Activated T-cell treated with anti-CD3 and anti-CD28 coated beads, Interleukin-2, amount 50 U/mL, for 24 hours (primary cell): ENCODE results near the gene ZNF548.
A peak's percentile ranks its signal among the peaks of the same experiment; 100 is the strongest.
"Not testable (repeated sequence)": the region's sequence is repeated elsewhere in the genome, so short reads cannot be mapped to it uniquely, and the experiment has no call there.

ENCODE experiments used
- DNase-seq: peaks from one replicate; pipeline ENCODE4 v3.0.0-alpha.2; 2020
- H3K27ac Mint-ChIP-seq: 2 replicates; pipeline ENCODE4 v1.8.0; 2020; ENCODE audit warnings: mild to moderate bottlenecking, mixed read lengths
- H3K27me3 Mint-ChIP-seq: 2 replicates; pipeline ENCODE4 v1.8.0; 2020; ENCODE audit warnings: mixed read lengths
- H3K36me3 Mint-ChIP-seq: 2 replicates; pipeline ENCODE4 v1.8.0; 2020; ENCODE audit warnings: low read depth, mixed read lengths
- H3K4me1 Mint-ChIP-seq: 2 replicates; pipeline ENCODE4 v1.8.0; 2020; ENCODE audit warnings: low read depth, mixed read lengths
- H3K4me3 Mint-ChIP-seq: 2 replicates; pipeline ENCODE4 v1.8.0; 2020; ENCODE audit warnings: mild to moderate bottlenecking, moderate library complexity, mixed read lengths
- H3K9me3 Mint-ChIP-seq: 2 replicates; pipeline ENCODE4 v1.8.0; 2020; ENCODE audit warnings: mixed read lengths

ZNF548 gene

GRCh38 chr19:57374647-57375046 lies 15.0 kb upstream of the ZNF548 start:
- H3K4me3 Mint-ChIP-seq, H3K27me3 Mint-ChIP-seq, H3K27ac Mint-ChIP-seq, H3K4me1 Mint-ChIP-seq, DNase-seq: not testable (repeated sequence)
- H3K9me3 Mint-ChIP-seq = peaks cover 72% of the 10 kb centered on the region
- peaks cover 98% of the 10 kb centered on the region for H3K36me3 Mint-ChIP-seq

- H3K9me3 Mint-ChIP-seq = peaks cover 79% of the 10 kb centered on the region
These were observed 13.5 kb upstream of the ZNF548 start for GRCh38 chr19:57376151-57376550.

DNA sequence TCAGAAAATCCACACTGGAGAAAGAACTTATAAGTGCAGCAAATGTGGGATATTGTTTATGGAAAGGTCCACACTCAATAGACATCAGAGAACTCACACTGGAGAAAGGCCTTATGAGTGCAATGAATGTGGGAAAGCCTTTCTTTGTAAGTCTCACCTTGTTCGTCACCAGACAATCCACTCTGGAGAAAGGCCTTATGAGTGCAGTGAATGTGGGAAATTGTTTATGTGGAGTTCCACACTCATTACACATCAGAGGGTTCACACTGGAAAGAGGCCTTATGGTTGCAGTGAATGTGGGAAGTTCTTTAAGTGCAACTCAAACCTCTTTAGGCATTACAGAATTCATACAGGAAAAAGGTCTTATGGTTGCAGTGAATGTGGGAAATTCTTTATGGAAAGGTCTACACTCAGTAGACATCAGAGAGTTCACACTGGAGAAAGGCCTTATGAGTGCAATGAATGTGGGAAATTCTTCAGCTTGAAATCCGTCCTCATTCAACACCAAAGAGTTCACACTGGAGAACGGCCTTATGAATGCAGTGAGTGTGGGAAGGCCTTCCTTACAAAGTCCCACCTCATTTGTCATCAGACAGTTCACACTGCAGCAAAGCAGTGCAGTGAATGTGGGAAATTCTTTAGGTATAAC lies 12.0 kb upstream of the ZNF548 start:
- peaks cover 69% of the 10 kb centered on the region for H3K9me3 Mint-ChIP-seq
- no peak overlapping the region for H3K4me3 Mint-ChIP-seq

More at GRCh38 chr19:57376151-57376550, 13.5 kb upstream of the ZNF548 start:
- Mint-ChIP-seq H3K4me3 (no peak overlapping the region), H3K27me3 (no peaks in the 10 kb centered on the region), H3K27ac (no peak overlapping the region), H3K36me3 (peaks cover 95% of the 10 kb centered on the region), H3K4me1 (no peaks in the 10 kb centered on the region)
- DNase-seq = no peak

GRCh38 chr19:57380923-57381322 lies 8.7 kb upstream of the ZNF548 start:
- Mint-ChIP-seq H3K9me3 (peaks cover 56% of the 10 kb centered on the region), H3K4me1 (no peaks in the 10 kb centered on the region), H3K27ac (no peak overlapping the region), H3K4me3 (no peak overlapping the region), H3K27me3 (peaks cover 3% of the 10 kb centered on the region), H3K36me3 (peaks cover 49% of the 10 kb centered on the region)
- DNase-seq = no peak

More for the DNA sequence above, 12.0 kb upstream of the ZNF548 start:
- Mint-ChIP-seq H3K36me3 (peaks cover 80% of the 10 kb centered on the region), H3K27me3 (no peaks in the 10 kb centered on the region), H3K27ac (no peak overlapping the region), H3K4me1 (no peaks in the 10 kb centered on the region)
- DNase-seq = no peak

GRCh38 chr19:57382806-57383488 lies 6.7 kb upstream of the ZNF548 start:
- Mint-ChIP-seq H3K36me3 (peaks cover 29% of the 10 kb centered on the region), H3K4me1 (no peaks in the 10 kb centered on the region), H3K4me3 (no peak overlapping the region), H3K9me3 (peaks cover 56% of the 10 kb centered on the region), H3K27me3 (peaks cover 3% of the 10 kb centered on the region), H3K27ac (no peak overlapping the region)
- no peak for DNase-seq

- Mint-ChIP-seq H3K9me3 (peaks cover 47% of the 10 kb centered on the region), H3K27me3 (no peaks in the 10 kb centered on the region), H3K4me3 (peak overlapping the region; percentile 86), H3K36me3 (peaks cover 58% of the 10 kb centered on the region), H3K4me1 (peaks cover 35% of the 10 kb centered on the region), H3K27ac (peak overlapping the region; percentile 97)
- DNase-seq = no peak
These were observed 392 bp upstream of the ZNF548 start for GRCh38 chr19:57389194-57389729.

- Mint-ChIP-seq H3K9me3 (peaks cover 63% of the 10 kb centered on the region), H3K36me3 (peaks cover 95% of the 10 kb centered on the region), H3K27ac (no peak overlapping the region), H3K4me3 (no peak overlapping the region), H3K27me3 (no peaks in the 10 kb centered on the region), H3K4me1 (peaks cover 25% of the 10 kb centered on the region)
- no peak for DNase-seq
These were observed 6.1 kb downstream of the ZNF548 start for GRCh38 chr19:57395710-57396109.

DNA sequence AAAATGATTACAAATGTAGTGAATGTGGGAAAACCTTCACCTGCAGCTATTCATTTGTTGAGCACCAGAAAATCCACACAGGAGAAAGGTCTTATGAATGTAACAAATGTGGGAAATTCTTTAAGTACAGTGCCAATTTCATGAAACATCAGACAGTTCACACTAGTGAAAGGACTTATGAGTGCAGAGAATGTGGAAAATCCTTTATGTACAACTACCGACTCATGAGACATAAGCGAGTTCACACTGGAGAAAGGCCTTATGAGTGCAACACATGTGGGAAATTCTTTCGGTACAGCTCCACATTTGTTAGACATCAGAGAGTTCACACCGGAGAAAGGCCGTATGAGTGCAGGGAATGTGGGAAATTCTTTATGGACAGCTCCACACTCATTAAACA lies 9.2 kb downstream of the ZNF548 start:
- Mint-ChIP-seq H3K4me3 (no peak overlapping the region), H3K27ac (no peak overlapping the region), H3K4me1 (peaks cover 6% of the 10 kb centered on the region), H3K27me3 (no peaks in the 10 kb centered on the region), H3K9me3 (peaks cover 66% of the 10 kb centered on the region), H3K36me3 (peaks cover 86% of the 10 kb centered on the region)
- no peak for DNase-seq

DNA sequence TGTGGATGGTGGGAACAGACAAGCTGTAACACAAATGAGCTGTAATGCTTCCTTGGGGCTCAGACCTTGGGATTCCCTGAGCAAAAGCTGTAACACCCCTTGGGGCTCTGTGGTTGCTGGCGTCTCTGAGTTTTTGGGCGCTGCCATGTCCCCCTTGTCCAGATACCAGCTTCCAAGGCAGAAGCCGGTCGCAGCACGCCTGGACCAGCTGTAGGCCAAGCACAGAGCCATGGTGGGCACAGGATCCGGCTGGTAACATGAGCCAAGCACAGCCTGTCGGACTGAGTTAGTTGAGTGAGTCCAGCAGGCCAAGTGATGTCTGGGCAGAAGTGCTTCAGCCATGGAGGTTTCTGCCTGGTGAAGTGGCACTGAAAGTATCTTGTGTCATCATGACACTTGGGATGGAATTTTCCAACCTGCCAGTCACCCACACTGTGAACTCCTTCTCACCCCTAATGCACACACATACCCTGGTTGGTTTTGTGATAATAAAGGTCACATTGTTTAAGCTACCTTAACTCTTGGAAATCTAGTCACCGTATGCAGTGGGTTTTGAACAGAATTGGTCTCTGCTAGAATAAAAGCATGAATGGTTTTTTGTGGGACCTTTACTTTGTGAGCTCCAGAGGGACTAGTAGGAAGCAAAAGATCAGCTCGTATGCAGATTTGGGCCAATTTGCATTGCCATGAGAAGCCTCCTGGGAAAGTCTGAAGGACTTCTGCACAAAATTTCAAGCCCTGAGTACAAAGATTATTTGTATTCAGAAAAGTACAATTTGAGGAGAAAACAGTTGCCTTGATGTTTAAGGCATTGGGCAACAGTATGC lies 14.3 kb downstream of the ZNF548 start:
- Mint-ChIP-seq H3K36me3 (peaks cover 35% of the 10 kb centered on the region), H3K27me3 (no peaks in the 10 kb centered on the region), H3K4me3 (no peak overlapping the region), H3K27ac (no peak overlapping the region), H3K9me3 (peaks cover 21% of the 10 kb centered on the region), H3K4me1 (peaks cover 6% of the 10 kb centered on the region)
- no peak for DNase-seq

DNA sequence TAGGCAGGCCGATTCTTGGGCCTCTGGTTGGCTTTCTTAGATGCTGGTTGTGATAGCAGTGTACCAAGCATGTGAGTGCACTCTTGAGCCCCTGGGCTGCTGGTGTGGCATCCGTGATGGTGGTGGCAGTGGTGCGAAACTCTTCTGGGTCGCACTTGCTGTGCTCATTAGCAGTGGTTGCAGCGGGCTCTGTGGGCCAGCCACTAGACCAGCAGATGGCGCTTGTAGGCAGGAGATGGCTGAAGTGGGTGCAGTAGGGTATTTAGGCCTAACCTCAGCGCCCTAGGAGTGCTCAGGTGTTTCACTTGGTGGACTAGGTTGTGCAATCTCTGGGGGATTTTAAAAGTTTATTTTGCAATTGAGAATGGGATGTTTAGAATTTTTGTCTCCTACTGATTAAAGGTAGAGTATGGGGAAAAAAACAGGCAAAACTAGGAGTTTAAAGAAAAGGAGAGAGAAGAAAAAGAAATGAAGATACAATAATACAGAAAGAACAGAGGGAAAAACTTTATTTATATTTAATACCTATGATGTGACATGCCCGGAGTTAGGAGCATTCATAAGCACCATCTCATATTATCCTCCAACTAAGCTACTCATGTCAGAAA lies 17.0 kb downstream of the ZNF548 start:
- Mint-ChIP-seq H3K36me3 (peaks cover 19% of the 10 kb centered on the region), H3K27ac (no peak overlapping the region), H3K4me1 (peaks cover 14% of the 10 kb centered on the region), H3K27me3 (no peaks in the 10 kb centered on the region), H3K4me3 (no peak overlapping the region), H3K9me3 (peaks cover 16% of the 10 kb centered on the region)
- DNase-seq = peak; percentile 76

- Mint-ChIP-seq H3K27me3 (no peaks in the 10 kb centered on the region), H3K27ac (peak within 1 kb of the TSS; percentile 92), H3K4me1 (peaks cover 32% of the 10 kb centered on the region), H3K36me3 (peaks cover 47% of the 10 kb centered on the region), H3K9me3 (peaks cover 21% of the 10 kb centered on the region), H3K4me3 (peak within 1 kb of the TSS; percentile 96)
- DNase-seq = peak; percentile 89
These were observed 21.4 kb downstream of the ZNF548 start, which contains the start of gene ZNF17 for GRCh38 chr19:57410877-57411671. ZNF17 (plus strand) TSS chr19:57411161; CDS start chr19:57413616, 2,455 bp downstream.

DNA sequence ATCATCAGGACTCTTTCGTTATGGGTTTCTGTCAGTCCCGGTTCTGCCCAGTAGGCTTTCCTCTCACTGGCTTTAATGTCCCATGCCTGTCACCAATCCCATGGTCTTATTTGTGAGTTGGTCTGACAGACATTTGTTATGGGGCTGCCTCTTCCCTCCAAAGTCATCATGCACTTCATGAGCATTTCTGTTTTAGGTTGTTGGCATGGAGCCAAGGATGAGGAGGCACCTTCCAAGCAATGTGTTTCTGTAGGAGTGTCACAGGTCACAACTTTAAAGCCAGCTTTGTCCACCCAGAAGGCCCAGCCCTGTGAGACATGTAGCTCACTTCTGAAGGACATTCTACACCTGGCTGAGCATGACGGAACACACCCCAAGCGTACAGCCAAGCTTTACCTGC lies 29.8 kb downstream of the ZNF548 start:
- no peak for DNase-seq
- Mint-ChIP-seq H3K9me3 (peaks cover 65% of the 10 kb centered on the region), H3K4me3 (no peak overlapping the region), H3K27me3 (no peaks in the 10 kb centered on the region), H3K4me1 (peaks cover 6% of the 10 kb centered on the region), H3K36me3 (peaks cover 90% of the 10 kb centered on the region), H3K27ac (no peak overlapping the region)

- Mint-ChIP-seq H3K9me3 (peaks cover 57% of the 10 kb centered on the region), H3K27me3 (no peaks in the 10 kb centered on the region), H3K4me1 (peaks cover under 1% of the 10 kb centered on the region), H3K4me3 (no peak overlapping the region), H3K36me3 (peaks cover 77% of the 10 kb centered on the region), H3K27ac (no peak overlapping the region)
- DNase-seq = no peak
These were observed 31.4 kb downstream of the ZNF548 start for GRCh38 chr19:57421037-57421436.
